K562 (cell line): ENCODE results near the gene AP3S1. TPM values are rescaled to one million over a fixed set of nuclear protein-coding genes. Genes with fewer than 3 reads are reported as not detected.
"Not testable (repeated sequence)": the region's sequence is repeated elsewhere in the genome, so short reads cannot be mapped to it uniquely, and the experiment has no call there.

Source experiments
- ATAC-seq: fragments of 200-7000 bp; cut with Tn5 transposase; 3 replicates; pipeline ENCODE4 v1.9.1; 2020; ENCODE audit warnings: moderate library complexity
- BruUV-seq: library from RNA; stranded (reverse); fragments of 400-500 nt; replicated peaks from 2 replicates; lab custom pipeline; 2021; lab: Mats Ljungman, UMichigan
- CTCF ChIA-PET: fragments of 300-600 bp; formaldehyde crosslinking; extraction: SDS; loops from one replicate; lab custom pipeline; 2021; ENCODE audit warnings: low intra/inter-chr PET ratio; lab: Yijun Ruan, JAX
- POLR2A ChIA-PET: fragments of 300-600, 350-650 bp; sonication (Branson Sonifier 250); formaldehyde crosslinking; extraction: SDS; loops from one replicate; lab custom pipeline; 2021; ENCODE audit warnings: antibody characterized with exemption, inconsistent platforms; lab: Yijun Ruan, JAX
- DNase-seq, 4 experiments: peaks; one replicate each; pipeline versions ENCODE4 v3.0.0 to v3.0.0-alpha.2; 2011 to 2018; ENCODE audit warnings: low spot score in 3 of 4, mixed read lengths in 3 of 4; ENCODE audit errors: extremely low read depth in 1 of 4
- FAIRE-seq: peaks from 2 replicates; lab custom pipeline; 2011; peaks lifted over from hg19 to GRCh38; lab: Jason Lieb, UNC
- H2AFZ ChIP-seq: 2 replicates; pipeline ENCODE4 v1.6.0; 2011; ENCODE audit warnings: low read depth, low read length, control low read depth, inconsistent platforms
- H3K27ac ChIP-seq: fragments of 200-600 bp; 3 replicates; pipeline ENCODE4 v1.8.0; 2011; ENCODE audit warnings: low read depth, mild to moderate bottlenecking, control low read depth, inconsistent platforms, low read length, moderate library complexity, mixed read lengths; ENCODE audit errors: extremely low read depth
- H3K27me3 ChIP-seq, 2 experiments: fragments of 300-600 bp in 1 of 2; 2 replicates in 1 of 2; 3 replicates in 1 of 2; pipeline versions ENCODE4 v1.6.0 to v1.8.0; 2011; ENCODE audit warnings: inconsistent platforms in 2 of 2, low read length in 2 of 2, mild to moderate bottlenecking in 1 of 2, mixed read lengths in 1 of 2, moderate library complexity in 1 of 2; ENCODE audit not compliant: control insufficient read depth in 2 of 2, insufficient read depth in 2 of 2
- H3K36me3 ChIP-seq: fragments of 300-600 bp; 3 replicates; pipeline ENCODE4 v1.8.0; 2011; ENCODE audit warnings: mild to moderate bottlenecking, low read length, inconsistent platforms; ENCODE audit not compliant: control insufficient read depth, insufficient read depth
- H3K4me1 ChIP-seq, 2 experiments: fragments of 200-600 bp in 1 of 2; replicated peaks in 1 of 2; 2 replicates in 1 of 2; 3 replicates in 1 of 2; pipeline versions ENCODE4 v1.5.1 to v1.8.0; 2011; ENCODE audit warnings: inconsistent platforms in 2 of 2, low read length in 2 of 2, mild to moderate bottlenecking in 1 of 2, mixed read lengths in 1 of 2, moderate library complexity in 1 of 2; ENCODE audit not compliant: control insufficient read depth in 2 of 2, insufficient read depth in 2 of 2
- H3K4me2 ChIP-seq: 2 replicates; pipeline ENCODE4 v1.6.1; 2011; ENCODE audit warnings: low read length, control low read depth, inconsistent platforms, mixed read lengths; ENCODE audit not compliant: insufficient read depth
- H3K4me3 ChIP-seq: fragments of 200-600 bp; sonication (generic), shearing (Covaris generic); 2 replicates; pipeline ENCODE4 v1.5.1; 2016; ENCODE audit warnings: control low read depth, inconsistent platforms
- H3K79me2 ChIP-seq: fragments of 200-600 bp; 3 replicates; pipeline ENCODE4 v1.8.0; 2011; ENCODE audit warnings: low read length, inconsistent platforms; ENCODE audit not compliant: control insufficient read depth, insufficient read depth
- H3K9ac ChIP-seq, 2 experiments: 2 replicates each; pipeline versions ENCODE4 v1.6.0 to v1.6.1; 2011; ENCODE audit warnings: low read depth in 2 of 2, low read length in 2 of 2, control low read depth in 1 of 2, inconsistent platforms in 1 of 2, mild to moderate bottlenecking in 1 of 2, mixed read lengths in 1 of 2; ENCODE audit not compliant: insufficient read depth in 1 of 2
- H3K9me1 ChIP-seq: one replicate; pipeline ENCODE4 v1.6.0; 2011; ENCODE audit warnings: inconsistent platforms, mild to moderate bottlenecking, low read length, moderate library complexity; ENCODE audit not compliant: control insufficient read depth, insufficient read depth
- H3K9me3 ChIP-seq: replicated peaks from 2 replicates; pipeline ENCODE4 v1.5.1; 2011; ENCODE audit warnings: low read depth, low read length, inconsistent platforms; ENCODE audit not compliant: control insufficient read depth, insufficient read depth
- H4K20me1 ChIP-seq: replicated peaks from 2 replicates; pipeline ENCODE4 v1.6.1; 2011; ENCODE audit warnings: low read length, inconsistent platforms, mixed read lengths; ENCODE audit not compliant: control insufficient read depth, insufficient read depth
- ZNF146 ChIP-seq: IDR thresholded peaks from one replicate; pipeline ENCODE4 v1.6.1; 2018; ENCODE audit warnings: missing compliant biosample characterization; ENCODE audit not compliant: unreplicated experiment
- WGBS: fragments of 100-300 bp; shearing (Covaris generic); methylation state at CpG from one replicate; pipeline ENCODE4 v1.1.6; 2016; ENCODE audit warnings: low coverage, mixed read lengths; ENCODE audit not compliant: insufficient coverage; ENCODE audit errors: missing lambda C conversion rate; 5-methylcytosine and 5-hydroxymethylcytosine counted together
- in situ Hi-C: fragments of 300-500 bp; cut with MboI; formaldehyde crosslinking; loops from 4 replicates; pipeline ENCODE4 v1.15.0; 2018; ENCODE audit warnings: inconsistent platforms, mixed read lengths
- intact Hi-C: fragments of 100-400 bp; cut with micrococcal nuclease; formaldehyde crosslinking; loops from 2 replicates; pipeline ENCODE4 v1.14.2; 2022
- polyA plus RNA-seq, 8 experiments: library from polyadenylated mRNA; depleted of rRNA in 4 of 8; stranded (reverse) in 5 of 8; unstranded in 3 of 8; fragments of >200 nt; fragmentation: Nextera tagmentation in 2 of 8; fragmentation: Illumina TruSeq in 1 of 8; extraction: Ambion mirVana in 2 of 8; extraction: Trizol in 1 of 8; gene quantifications; 2 replicates each; pipeline versions ENCODE4 v1.2.1 to v1.2.3, GENCODE V29; 2011 to 2014; ENCODE audit warnings: inconsistent platforms in 1 of 8, missing spikeins in 1 of 8
- total RNA-seq, 7 experiments: library from RNA; depleted of rRNA in 6 of 7; stranded (reverse); fragments of >200 nt in 6 of 7; fragmentation: Illumina TruSeq in 2 of 7; extraction: Trizol in 2 of 7; gene quantifications; 2 replicates each; pipeline versions ENCODE4 v1.2.1 to v1.2.3, GENCODE V29; 2011 to 2021; ENCODE audit warnings: low replicate concordance in 1 of 7

The AP3S1 gene
- total and polyA plus RNA-seq, 9 of the 15 experiments (the other 6 are each of a cell fraction or from before 2014, with no cell fraction given), result 46.1 to 106 (median 67.3) TPM

GRCh38 chr5:115877342-115877741 lies 35.6 kb downstream of the AP3S1 start:
- BruUV-seq, H3K27ac ChIP-seq, H3K9ac ChIP-seq, H3K9me1 ChIP-seq, POLR2A ChIA-PET, H2AFZ ChIP-seq, H3K4me3 ChIP-seq, H4K20me1 ChIP-seq, CTCF ChIA-PET, H3K4me1 ChIP-seq, H3K27me3 ChIP-seq, FAIRE-seq, intact Hi-C loops, DNase-seq, H3K79me2 ChIP-seq, ATAC-seq, in situ Hi-C loops, H3K36me3 ChIP-seq, H3K9me3 ChIP-seq, H3K4me2 ChIP-seq: not testable (repeated sequence)
- peak; percentile 51 for TF ChIP-seq ZNF146 (CRISPR knock-in tag)
- WGBS, result 64% methylated on average over 5 of the region's 5 CpGs

- WGBS, result 66% methylated on average over 6 of the region's 8 CpGs
- H3K27ac ChIP-seq, H3K4me3 ChIP-seq, FAIRE-seq, H3K36me3 ChIP-seq, DNase-seq, H3K4me1 ChIP-seq, CTCF ChIA-PET, ATAC-seq, H3K27me3 ChIP-seq, H3K9ac ChIP-seq, H3K9me1 ChIP-seq, H4K20me1 ChIP-seq, H3K79me2 ChIP-seq, BruUV-seq, in situ Hi-C loops, H2AFZ ChIP-seq, H3K4me2 ChIP-seq, intact Hi-C loops, POLR2A ChIA-PET, H3K9me3 ChIP-seq: not testable (repeated sequence)
These were observed 40.7 kb downstream of the AP3S1 start for GRCh38 chr5:115882434-115882833.
